Measurements from ENCODE around the gene ANXA1.

Gene ANXA1

DNA sequence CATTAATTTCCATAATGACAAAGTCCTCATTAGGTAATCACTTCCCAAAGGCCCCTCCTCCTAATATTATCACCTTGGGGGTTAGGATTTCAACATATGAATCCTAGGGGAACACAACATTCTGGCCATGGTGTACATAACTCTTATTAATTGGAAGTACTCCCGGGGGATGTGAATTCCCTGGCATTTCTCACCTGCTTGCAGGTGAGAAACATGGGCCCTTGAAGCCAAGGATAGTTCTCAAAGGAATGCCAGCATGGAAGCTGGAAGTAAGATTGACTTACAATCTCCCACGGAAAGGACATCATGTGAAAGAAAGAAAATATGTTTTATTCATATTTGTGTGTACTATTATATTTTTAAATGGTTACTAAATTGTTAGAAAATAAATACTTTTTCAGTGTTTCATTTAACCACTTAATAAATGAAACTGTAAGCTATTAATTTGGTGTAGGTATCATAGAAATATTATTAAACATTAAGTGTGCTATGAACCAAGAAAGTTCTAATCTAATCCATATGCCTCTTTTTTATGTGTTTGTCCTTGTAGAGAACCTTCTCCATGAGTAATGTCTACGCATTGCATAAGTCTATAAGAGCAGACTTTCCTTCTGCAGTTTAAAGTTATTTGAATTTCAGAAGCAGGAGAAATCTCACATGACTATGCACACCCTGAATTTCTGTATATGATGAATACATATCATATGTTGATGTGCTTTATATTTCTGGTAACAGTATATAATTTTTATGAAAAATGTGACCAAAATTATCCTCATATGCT lies 59.4 kb downstream of the ANXA1 start:
- DNase-seq (ENCODE audit: low read depth in 2 of 2) = no peak

DNA sequence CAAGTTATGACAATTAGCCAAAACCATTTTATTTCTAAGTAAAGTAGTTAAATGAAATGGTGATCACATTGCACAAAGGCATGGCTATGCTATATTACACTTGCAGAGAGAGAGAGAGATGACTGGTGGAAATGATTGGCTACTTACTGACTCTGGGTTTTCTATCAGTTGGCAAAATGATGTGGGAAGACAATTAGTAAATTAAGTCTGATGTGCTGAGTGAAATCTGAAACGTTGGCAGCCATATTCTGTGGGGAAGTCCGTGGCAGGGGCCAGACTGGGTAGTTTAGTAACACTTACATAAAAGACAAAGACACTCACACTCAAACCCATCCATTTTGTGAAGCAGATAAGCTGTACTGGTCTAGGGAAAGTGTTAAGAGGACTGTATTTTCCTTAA lies 61.6 kb downstream of the ANXA1 start:
- DNase-seq (ENCODE audit: low read depth in 2 of 2) = no peak

DNA sequence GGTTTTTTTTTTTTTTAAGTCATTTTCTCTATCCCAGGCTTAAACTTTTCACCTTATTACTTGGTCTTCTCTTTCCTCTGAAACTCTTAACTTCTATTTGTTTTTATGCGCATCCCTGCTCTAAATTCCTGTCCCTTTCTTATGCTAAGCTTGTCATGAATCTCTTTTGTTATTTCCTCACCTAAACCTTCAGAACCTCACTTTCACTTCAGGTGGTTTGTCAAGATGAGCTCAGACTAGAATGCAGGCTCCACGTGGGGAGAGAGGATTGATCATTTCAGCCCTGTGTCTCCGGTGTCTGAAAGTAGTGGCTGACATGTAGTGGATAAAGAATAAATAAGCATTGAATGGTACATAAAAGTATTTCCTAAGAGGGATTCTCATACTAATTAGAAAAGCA lies 63.6 kb downstream of the ANXA1 start:
- DNase-seq (ENCODE audit: low read depth in 2 of 2) = no peak

DNA sequence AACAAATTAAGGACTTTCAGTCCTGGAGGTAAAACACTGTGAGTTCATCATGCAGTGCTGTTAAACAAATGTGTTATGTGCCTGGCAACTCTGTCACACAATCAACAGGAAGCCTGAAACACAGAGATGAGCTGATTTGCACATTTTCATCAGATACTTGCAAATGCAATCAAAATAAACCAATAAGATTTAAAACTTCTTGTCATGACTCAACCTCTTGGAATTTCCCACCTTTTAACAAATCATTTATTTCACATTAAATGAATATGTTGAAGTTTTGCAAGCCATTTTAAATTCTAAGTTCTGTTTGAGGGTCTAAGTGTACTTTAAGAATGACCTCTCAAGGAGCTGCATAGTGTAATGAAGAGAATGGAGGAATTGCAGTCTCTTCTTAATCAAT lies 64.4 kb downstream of the ANXA1 start:
- no peak for DNase-seq (ENCODE audit: low read depth in 2 of 2)

Measured in stimulated activated CD8-positive, alpha-beta memory T cell treated with anti-CD3 and anti-CD28 coated beads, Interleukin-2, amount 100 ng/mL, for 1 hour (primary cell).